GM21723 (cell line): ENCODE measurements around the gene LUZP2.

Experiments
- ATAC-seq: cut with Tn5 transposase; IDR thresholded peaks from one replicate; pipeline ENCODE4 v1.9.1; 2021; ENCODE audit warnings: mild to moderate bottlenecking, moderate library complexity; ENCODE audit not compliant: unreplicated experiment

Gene LUZP2

DNA sequence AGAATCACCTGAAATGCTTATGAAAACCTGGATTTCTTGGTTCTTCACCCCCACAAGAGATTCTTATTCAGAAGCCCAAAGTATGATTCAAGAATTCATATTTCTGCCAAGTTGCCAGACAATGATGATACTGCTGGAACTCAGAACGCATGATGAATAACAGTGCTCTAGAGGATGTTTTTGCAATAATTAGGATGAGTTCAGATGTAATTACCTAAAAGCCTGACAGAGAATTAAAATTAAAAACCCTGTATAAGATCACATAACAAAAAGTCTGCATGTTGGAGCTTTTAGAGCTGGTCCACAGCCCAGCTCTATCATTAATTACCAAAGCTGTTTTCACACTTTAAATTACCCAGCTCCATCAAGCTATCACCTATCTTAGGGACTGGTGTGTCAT is 211.8 kb downstream of the LUZP2 start:
- no peak for ATAC-seq

GRCh38 chr11:24709928-24710565 is 213.2 kb downstream of the LUZP2 start:
- no peak for ATAC-seq

DNA sequence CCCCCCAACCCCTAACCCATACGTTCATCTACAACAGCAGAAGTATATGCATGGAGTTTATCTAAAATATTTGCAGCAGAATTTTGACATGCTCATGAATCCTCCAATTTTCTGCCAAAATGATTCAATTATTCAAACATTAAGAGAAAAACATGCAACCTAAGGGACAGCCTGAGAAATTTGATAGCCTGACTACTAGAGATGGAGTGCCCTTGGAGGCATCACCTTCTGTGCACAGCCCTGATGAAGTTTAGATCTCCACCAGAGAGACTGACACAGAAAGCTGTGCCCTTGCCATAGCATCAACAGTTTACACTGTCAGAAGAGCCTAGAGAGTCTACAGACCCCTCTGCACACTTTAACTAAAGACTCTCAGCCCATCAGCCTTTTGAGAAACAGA is 217.7 kb downstream of the LUZP2 start:
- ATAC-seq, result no peak

DNA sequence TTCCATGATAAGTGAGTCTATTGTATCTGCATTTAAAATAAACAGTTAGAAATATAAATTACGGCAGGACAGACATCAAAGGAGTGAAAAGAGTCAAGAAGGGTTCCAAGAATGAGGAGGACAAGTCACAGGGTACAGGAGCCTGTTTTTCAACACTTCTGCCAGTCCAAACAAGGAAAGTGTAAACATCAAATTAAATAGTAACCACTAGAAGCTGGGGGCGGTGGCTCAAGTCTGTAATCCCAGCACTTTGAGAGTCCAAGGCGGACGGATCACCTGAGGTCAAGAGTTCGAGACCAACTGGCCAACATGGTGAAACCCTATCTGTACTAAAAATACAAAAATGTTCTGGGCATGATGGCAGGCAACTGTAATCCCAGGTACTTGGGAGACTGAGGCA is 219.6 kb downstream of the LUZP2 start:
- no peak for ATAC-seq

DNA sequence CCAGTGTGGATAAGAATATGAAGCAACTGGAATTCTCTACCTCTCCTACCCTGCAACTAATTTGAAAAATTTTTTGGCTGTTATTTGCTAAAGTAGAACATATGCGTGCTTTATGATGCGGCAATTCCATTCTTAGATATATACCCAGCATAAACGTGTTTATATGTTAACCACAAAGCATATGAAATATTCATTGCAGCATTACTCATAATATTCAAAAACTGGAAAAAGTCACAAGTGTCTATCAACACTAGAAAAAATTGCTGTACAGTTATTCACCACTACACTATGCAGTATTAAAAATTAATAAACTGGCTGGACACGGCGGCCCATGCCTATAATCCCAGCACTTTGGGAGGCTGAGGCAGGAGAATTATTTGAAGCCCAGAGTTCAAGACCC is 226.4 kb downstream of the LUZP2 start:
- ATAC-seq, result no peak

- ATAC-seq, result no peak
Measured at GRCh38 chr11:24731554-24731953, 234.7 kb downstream of the LUZP2 start.

GRCh38 chr11:24734742-24735237 is 237.9 kb downstream of the LUZP2 start:
- ATAC-seq, result no peak

DNA sequence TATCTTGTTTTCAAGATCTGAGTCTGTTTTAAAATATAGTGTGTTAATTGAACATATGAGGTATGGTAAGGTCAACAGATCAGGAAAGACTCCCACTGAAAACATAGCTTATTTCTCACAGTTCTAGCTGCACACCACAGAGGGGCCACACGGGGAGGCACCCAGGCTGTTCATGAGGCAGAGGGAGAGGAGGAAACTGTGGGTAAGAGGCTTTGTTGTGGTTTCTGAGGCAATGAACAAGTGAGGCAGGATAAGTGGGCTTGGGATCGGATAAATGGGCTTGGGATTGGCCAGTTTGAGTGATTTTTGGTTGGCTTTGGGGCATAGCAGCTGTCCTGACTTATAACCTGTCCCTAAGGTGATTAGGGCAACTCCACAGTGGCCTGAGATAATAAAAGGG is 242.1 kb downstream of the LUZP2 start:
- ATAC-seq, result no peak

GRCh38 chr11:24739637-24740036 is 242.8 kb downstream of the LUZP2 start:
- ATAC-seq, result no peak

DNA sequence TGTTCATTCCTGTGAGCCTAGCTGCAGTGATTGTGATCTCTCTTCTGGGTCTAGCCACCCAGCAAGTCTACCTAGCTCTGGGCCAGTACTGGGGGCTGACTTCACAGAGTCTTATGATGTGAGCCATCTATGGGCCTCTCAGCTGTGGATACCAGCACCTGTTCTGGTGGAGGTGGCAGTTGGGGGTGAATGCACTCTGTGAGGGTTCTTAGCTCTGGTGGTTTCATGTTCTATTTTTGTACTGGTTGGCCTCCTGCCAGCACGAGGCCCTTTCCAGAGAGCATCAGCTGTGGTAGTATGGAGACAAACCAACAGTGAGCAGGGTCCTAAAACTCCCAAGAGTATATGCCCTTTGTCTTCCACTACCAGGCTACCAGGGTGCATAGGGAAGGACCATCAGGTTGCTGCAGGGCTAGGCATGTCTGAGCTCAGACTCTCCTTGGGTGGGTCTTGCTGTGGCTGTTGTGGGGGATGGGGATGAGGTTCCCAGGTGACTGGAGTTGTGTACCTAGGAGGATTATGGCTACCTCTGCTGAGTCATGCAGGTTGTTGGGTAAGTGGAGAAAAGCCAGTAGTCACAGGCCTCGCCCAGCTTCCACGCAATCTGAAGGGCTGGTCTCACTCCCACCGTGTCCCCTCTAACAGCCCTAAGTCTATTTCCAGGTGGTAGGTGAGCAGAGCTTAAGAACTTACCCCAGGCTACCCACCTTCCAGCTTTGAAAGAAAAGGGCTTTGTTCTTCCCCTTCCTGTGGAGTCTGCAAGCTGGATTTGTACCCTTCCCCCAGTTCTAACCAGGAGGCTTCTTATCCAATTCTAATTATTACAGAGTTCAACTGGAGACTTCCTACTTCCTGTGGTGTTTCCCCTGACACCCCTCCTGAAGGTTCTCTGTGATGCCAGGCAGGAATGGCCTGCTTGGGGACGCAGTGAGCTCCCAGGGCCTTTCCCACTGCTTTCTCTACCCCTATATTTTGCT is 250.7 kb downstream of the LUZP2 start:
- ATAC-seq, result no peak

DNA sequence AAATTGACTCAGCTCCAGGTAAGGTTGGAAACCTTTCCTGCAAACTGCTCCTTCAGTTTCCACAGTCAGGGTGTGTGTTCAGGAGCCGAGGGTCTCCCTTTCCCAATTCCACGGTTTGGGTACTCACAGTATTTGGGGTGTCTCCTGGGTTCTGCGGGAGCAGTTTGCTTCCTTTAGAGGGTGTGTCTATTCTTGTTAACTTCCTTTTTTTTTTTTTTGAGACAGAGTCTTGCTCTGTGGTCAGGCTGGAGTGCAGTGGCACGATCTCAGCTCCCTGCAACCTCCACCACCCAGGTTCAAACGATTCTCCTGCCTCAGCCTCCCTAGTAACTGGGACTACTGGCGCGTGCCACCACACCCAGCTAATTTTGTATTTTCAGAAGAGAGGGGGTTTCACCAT is 251.4 kb downstream of the LUZP2 start:
- no peak for ATAC-seq

DNA sequence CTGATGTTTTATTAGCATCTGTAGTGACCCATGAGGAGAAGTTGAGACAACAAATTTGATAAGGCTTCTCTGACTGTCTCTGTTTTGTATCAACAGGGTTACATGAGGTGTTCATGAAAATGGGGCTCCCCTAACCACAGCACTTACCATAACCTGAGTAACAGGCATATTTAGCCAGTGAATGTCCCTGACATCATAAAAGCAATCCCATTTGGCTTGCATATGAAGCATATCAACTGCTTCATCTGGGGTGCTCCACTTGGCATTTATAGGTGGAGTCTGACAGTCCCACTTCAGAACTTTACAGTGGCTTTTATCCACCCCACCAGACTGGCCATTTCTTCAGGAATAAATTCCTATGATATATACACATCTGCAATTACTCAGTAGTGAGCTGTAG is 257.6 kb downstream of the LUZP2 start:
- ATAC-seq, result no peak

DNA sequence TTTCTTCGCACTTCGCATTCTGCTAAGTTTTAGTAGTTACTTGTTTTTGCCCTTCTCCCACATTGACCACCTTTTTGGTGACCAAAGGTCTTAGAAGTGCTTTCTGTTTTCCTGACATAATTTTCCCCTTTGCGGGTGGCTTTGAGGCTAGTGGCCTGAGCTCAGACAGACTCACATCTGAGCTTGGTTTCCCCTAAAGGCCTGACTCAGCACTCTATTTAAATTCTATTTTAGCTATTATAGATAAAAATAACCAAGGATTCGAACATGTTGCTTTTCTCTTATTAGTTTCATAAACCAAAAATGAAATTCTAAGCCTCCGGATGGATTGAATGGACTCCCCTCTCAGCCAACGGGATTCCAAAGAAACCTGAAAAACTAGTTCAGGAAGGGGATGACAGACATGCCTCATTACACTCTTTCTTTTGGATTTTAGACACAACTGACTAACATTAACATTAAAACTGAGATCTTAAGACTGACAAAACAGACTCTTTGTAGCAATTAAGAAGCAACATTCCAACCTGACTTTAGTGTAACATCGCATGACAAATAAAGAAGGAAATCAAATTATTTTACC is 258.5 kb downstream of the LUZP2 start:
- ATAC-seq, result no peak

GRCh38 chr11:24759742-24760141 is 262.9 kb downstream of the LUZP2 start:
- no peak for ATAC-seq

GRCh38 chr11:24760681-24761080 is 263.8 kb downstream of the LUZP2 start:
- no peak for ATAC-seq

DNA sequence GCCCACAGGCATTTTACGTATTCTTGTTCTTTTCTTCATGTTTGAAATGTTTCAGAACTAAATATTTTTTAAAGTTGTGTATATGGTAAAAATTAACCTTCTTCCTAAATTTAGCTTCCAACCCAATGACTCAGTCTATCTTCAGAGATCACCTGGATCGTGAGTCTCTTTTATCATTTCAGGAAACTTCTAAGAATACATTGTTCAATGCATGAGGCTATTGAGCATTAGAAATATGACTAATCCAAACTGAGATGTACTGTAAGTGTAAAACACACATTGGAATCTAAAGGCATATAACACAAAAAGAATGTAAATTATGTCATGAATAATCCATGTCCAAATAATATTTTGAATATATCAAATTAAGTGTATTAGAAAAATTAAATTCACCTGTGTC is 265.2 kb downstream of the LUZP2 start:
- ATAC-seq, result no peak

GRCh38 chr11:24767411-24767810 is 270.6 kb downstream of the LUZP2 start:
- no peak for ATAC-seq

GRCh38 chr11:24773322-24773721 is 276.5 kb downstream of the LUZP2 start:
- no peak for ATAC-seq

DNA sequence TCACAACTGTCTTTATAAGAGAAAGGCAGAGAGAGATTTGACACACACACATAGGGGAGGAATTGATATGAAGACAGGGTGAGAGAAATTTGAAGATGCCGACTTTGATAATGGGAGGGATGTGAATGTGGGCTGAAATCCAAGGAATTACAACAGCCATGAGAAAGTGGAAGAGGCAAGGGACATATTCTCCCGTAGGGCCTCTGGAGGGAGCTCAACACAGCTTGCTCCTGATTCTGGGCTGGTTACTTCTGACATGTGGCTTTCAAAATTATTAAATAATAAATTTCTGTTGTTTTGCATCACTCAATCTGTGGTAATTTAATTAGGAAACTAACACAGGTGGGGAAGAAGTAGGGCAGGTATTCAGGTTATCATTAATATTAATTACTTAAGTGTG is 282.9 kb downstream of the LUZP2 start:
- no peak for ATAC-seq

DNA sequence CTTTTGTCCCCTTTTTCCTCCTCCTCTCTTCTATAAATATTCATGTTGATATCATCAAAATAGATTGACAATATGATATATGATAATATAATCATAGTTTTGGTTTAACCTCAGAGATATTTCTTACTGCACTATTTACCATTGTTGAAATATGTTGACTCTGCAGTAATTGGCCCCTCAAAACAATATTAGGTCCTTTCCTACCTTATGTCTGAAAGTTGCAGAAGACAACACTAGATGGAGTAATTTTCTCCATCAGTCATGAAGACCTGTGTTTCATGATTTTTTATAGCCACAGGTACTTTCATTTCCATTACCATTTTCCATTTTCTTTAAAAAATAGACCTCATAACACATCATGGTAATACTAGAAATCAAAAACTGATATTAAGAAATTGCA is 284.4 kb downstream of the LUZP2 start:
- ATAC-seq, result no peak

- no peak for ATAC-seq
Measured at GRCh38 chr11:24793479-24793878, 296.6 kb downstream of the LUZP2 start.

GRCh38 chr11:24794064-24794463 is 297.2 kb downstream of the LUZP2 start:
- no peak for ATAC-seq
